ENCODE results near the gene ITPK1. TPM values are rescaled to one million over a fixed set of nuclear protein-coding genes. Genes with fewer than 3 reads are reported as not detected.

The ITPK1 gene
- total and polyA plus RNA-seq, 7 experiments from 2014 or later = 10.2 to 71.8 (median 21.3) TPM

DNA sequence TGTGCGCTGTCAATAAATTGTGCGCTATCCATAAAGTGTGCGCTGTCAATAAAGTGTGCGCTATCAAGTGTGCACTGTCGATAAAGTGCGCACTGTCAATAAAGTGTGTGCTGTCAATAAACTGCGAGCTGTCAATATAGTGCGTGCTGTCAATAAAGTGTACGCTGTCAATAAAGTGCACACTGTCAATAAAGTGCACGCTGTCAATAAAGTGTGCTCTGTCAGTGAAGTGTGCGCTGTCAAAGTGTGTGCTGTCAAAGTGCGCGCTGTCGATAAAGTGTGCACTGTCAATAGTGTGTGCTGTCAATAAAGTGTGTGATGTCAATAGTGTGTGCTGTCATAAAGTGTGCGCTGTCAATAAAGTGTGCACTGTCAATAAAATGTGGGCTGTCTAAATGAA is 195.7 kb downstream of the ITPK1 start:
- Mint-ChIP-seq H3K4me1 (peaks cover 0 to 12% (median 4%) of the 10 kb centered on the region in 7 donors), H3K27ac (no peak overlapping the region), H3K9me3 (peaks cover 0 to 11% (median 2%) of the 10 kb centered on the region in 11 donors), H3K27me3 (peaks cover 25 to 44% (median 38%) of the 10 kb centered on the region in 5 donors), H3K4me3 (no peak overlapping the region), H3K36me3 (peaks cover 0 to 5% (median 0%) of the 10 kb centered on the region in 5 donors)
- POLR2A ChIA-PET = interaction anchor here (0.6 kb wide), 1 partner anchor 9 kb away, joined by 3 read pairs; no protein-coding TSS in a partner anchor
- intact Hi-C loops (cut with micrococcal nuclease) = no loop called here
- no peaks in the 10 kb centered on the region for H3K4me1 ChIP-seq (ENCODE audit: control insufficient read depth in 2 of 2, insufficient read depth in 2 of 2, low read length in 2 of 2)
- H3K27ac ChIP-seq (ENCODE audit: low read depth, low read length) = no peak overlapping the region
- no peaks in the 10 kb centered on the region for H3K9me3 ChIP-seq (ENCODE audit: control insufficient read depth in 2 of 3, low read length in 3 of 3)
- no peak overlapping the region for H3K4me3 ChIP-seq (ENCODE audit: low read length)
- ATAC-seq (no peak), DNase-seq (no peak)
- H3K36me3 ChIP-seq (ENCODE audit: control insufficient read depth in 2 of 3, insufficient read depth in 3 of 3, low read length in 3 of 3) = no peaks in the 10 kb centered on the region
- H3K27me3 ChIP-seq (ENCODE audit: control insufficient read depth in 2 of 2, insufficient read depth in 2 of 2, low read length in 2 of 2) = no peaks in the 10 kb centered on the region
- CTCF ChIA-PET = no interaction called here

DNA sequence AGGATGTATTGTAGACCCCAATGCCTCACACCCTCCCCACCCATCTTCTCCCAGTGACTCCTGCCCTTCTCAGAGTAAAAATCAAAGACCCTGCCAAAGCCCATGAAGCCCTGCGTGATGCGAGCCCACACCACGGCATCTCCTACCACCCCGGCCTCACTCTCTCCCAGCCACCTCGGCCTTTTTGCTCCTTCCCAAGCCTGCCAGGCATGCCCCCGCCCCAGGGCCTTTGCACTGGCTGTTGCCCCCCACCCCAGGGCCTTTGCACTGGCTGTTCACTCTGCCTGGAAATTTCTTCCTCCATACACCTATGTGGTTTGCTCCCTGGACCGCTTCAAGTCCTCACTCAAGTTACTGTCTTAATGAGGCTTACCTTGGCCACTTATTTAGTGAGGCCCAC is 197.8 kb downstream of the ITPK1 start:
- POLR2A ChIA-PET = no interaction called here
- DNase-seq (no peak), ATAC-seq (no peak)
- Histone ChIP-seq H3K27me3 (ENCODE audit: control insufficient read depth in 2 of 2, insufficient read depth in 2 of 2, low read length in 2 of 2) (no peaks in the 10 kb centered on the region), H3K4me1 (ENCODE audit: control insufficient read depth in 2 of 2, insufficient read depth in 2 of 2, low read length in 2 of 2) (no peaks in the 10 kb centered on the region), H3K9me3 (ENCODE audit: control insufficient read depth in 2 of 3, low read length in 3 of 3) (peaks cover 0 to 1% (median 0%) of the 10 kb centered on the region in 3 experiments), H3K27ac (ENCODE audit: low read depth, low read length) (no peak overlapping the region), H3K4me3 (ENCODE audit: low read length) (no peak overlapping the region), H3K36me3 (ENCODE audit: control insufficient read depth in 2 of 3, insufficient read depth in 3 of 3, low read length in 3 of 3) (no peaks in the 10 kb centered on the region)
- Mint-ChIP-seq H3K27ac (no peak overlapping the region), H3K4me3 (no peak overlapping the region), H3K36me3 (peaks cover 0 to 5% (median 0%) of the 10 kb centered on the region in 5 donors), H3K4me1 (peaks cover 0 to 7% (median 4%) of the 10 kb centered on the region in 7 donors), H3K9me3 (peaks cover 0 to 12% (median 1%) of the 10 kb centered on the region in 11 donors), H3K27me3 (peaks cover 13 to 40% (median 32%) of the 10 kb centered on the region in 5 donors)
- intact Hi-C loops (cut with micrococcal nuclease) = no loop called here
- CTCF ChIA-PET = no interaction called here

DNA sequence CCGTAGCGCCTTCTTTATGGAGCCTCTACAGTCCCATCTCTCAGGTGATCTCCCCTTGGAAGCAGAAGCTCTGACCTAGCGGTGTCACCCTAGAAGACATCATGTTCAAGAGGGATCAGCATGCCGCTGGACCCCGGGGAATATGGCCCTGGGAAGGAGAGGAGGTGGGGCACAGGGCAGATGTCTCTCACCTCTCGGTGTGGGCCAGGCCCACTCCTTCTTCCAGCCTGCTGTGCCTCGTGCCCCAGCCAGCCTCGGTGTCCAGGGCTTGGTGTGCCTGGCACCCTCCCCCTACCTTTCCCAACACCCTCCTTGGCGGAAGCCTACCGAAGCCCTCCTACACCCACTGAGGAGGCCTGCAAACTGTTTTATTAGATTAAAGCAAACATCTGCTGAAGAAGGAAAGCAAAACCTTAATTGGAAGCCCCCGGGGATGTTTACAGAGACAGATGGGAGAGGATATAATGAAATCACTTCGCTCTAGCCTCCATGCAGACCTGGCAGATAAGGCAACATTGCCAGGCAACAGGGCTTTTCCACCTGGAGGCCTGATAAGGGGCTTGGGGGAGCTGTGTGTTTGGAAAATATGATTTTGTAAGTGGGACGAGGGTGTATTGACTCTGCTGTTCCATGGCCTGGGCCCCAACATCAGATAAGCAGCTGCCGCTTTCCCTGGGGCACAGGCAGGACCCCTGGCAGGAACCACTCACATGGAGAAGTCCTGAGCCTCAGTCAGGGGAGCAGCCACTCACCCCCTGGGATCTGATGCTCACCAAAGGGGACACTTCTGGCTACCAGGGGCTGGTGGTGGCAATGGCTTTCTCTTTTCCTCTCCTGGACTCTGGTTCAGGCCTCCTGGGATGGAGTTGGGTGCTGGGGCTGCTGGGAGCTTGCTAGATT is 198.4 kb downstream of the ITPK1 start:
- peaks cover 0 to 4% (median 0%) of the 10 kb centered on the region in 3 experiments for H3K9me3 ChIP-seq (ENCODE audit: control insufficient read depth in 2 of 3, low read length in 3 of 3)
- DNase-seq (no peak), ATAC-seq (no peak)
- Mint-ChIP-seq H3K27ac (no peak overlapping the region), H3K27me3 (peaks cover 9 to 35% (median 26%) of the 10 kb centered on the region in 5 donors), H3K9me3 (peaks cover 0 to 12% (median 2%) of the 10 kb centered on the region in 11 donors), H3K4me1 (peaks cover 0 to 3% (median 0%) of the 10 kb centered on the region in 7 donors), H3K4me3 (no peak overlapping the region), H3K36me3 (peaks cover 0 to 1% (median 0%) of the 10 kb centered on the region in 5 donors)
- no peaks in the 10 kb centered on the region for H3K4me1 ChIP-seq (ENCODE audit: control insufficient read depth in 2 of 2, insufficient read depth in 2 of 2, low read length in 2 of 2)
- ChIA-PET CTCF (no interaction called here), POLR2A (no interaction called here)
- no peaks in the 10 kb centered on the region for H3K27me3 ChIP-seq (ENCODE audit: control insufficient read depth in 2 of 2, insufficient read depth in 2 of 2, low read length in 2 of 2)
- intact Hi-C loops (cut with micrococcal nuclease) = no loop called here
- H3K27ac ChIP-seq (ENCODE audit: low read depth, low read length) = no peak overlapping the region
- H3K4me3 ChIP-seq (ENCODE audit: low read length) = no peak overlapping the region
- H3K36me3 ChIP-seq (ENCODE audit: control insufficient read depth in 2 of 3, insufficient read depth in 3 of 3, low read length in 3 of 3) = no peaks in the 10 kb centered on the region

GRCh38 chr14:92916201-92916600 is 199.5 kb downstream of the ITPK1 start:
- peaks cover 0 to 4% (median 0%) of the 10 kb centered on the region in 3 experiments for H3K9me3 ChIP-seq (ENCODE audit: control insufficient read depth in 2 of 3, low read length in 3 of 3)
- ATAC-seq (no peak), DNase-seq (no peak)
- H3K27ac ChIP-seq (ENCODE audit: low read depth, low read length) = no peak overlapping the region
- ChIA-PET CTCF (no interaction called here), POLR2A (no interaction called here)
- Mint-ChIP-seq H3K27ac (no peak overlapping the region), H3K27me3 (peaks cover 2 to 26% (median 15%) of the 10 kb centered on the region in 5 donors), H3K9me3 (peaks cover 0 to 12% (median 2%) of the 10 kb centered on the region in 11 donors), H3K4me3 (no peak overlapping the region), H3K4me1 (no peaks in the 10 kb centered on the region), H3K36me3 (no peaks in the 10 kb centered on the region)
- no peaks in the 10 kb centered on the region for H3K27me3 ChIP-seq (ENCODE audit: control insufficient read depth in 2 of 2, insufficient read depth in 2 of 2, low read length in 2 of 2)
- H3K36me3 ChIP-seq (ENCODE audit: control insufficient read depth in 2 of 3, insufficient read depth in 3 of 3, low read length in 3 of 3) = no peaks in the 10 kb centered on the region
- no peaks in the 10 kb centered on the region for H3K4me1 ChIP-seq (ENCODE audit: control insufficient read depth in 2 of 2, insufficient read depth in 2 of 2, low read length in 2 of 2)
- H3K4me3 ChIP-seq (ENCODE audit: low read length) = no peak overlapping the region
- intact Hi-C loops (cut with micrococcal nuclease) = no loop called here

DNA sequence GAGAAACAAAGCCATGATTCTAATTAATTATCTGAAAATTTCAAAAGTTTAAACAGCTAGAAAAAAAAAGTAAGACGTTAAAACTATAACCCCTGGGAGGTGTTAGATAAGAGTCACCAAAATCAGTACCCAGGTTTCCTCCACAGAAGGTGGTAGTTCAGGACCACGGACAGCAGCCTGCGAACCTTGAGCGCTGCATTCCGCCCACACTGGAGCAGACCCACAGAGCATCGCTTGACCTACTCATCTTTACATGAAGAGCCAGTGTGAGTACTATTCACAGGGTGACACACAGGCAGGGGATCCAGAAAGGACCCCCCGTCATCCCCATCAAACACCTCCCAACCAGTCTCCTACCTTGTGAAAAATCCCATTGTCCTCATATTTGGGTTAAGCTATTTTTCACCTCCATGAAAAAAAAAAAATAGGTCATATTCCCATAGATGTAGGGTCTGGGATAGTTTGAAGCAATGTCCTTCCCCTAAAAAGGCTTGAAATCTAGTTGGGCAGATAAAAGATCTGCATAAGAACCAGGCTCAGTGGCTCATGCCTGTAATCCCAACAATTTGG is 201.6 kb downstream of the ITPK1 start:
- peaks cover 0 to 4% (median 0%) of the 10 kb centered on the region in 5 donors for H3K36me3 Mint-ChIP-seq
- POLR2A ChIA-PET = no interaction called here

GRCh38 chr14:92907316-92907911 is 208.3 kb downstream of the ITPK1 start:
- ATAC-seq (no peak), DNase-seq (no peak)
- ChIA-PET POLR2A (interaction anchor here (1.0 kb wide), 1 partner anchor 156 kb away, joined by 3 read pairs; no protein-coding TSS in a partner anchor), CTCF (no interaction called here)
- Mint-ChIP-seq H3K9me3 (peaks cover 0 to 8% (median 0%) of the 10 kb centered on the region in 11 donors), H3K27me3 (peaks cover 0 to 14% (median 0%) of the 10 kb centered on the region in 5 donors), H3K27ac (no peak overlapping the region), H3K4me3 (no peak overlapping the region), H3K36me3 (peaks cover 0 to 4% (median 0%) of the 10 kb centered on the region in 5 donors), H3K4me1 (peaks cover 12 to 23% (median 15%) of the 10 kb centered on the region in 7 donors)
- H3K36me3 ChIP-seq (ENCODE audit: control insufficient read depth in 2 of 3, insufficient read depth in 3 of 3, low read length in 3 of 3) = no peaks in the 10 kb centered on the region
- peaks cover 0 to 16% of the 10 kb centered on the region in 2 donors for H3K4me1 ChIP-seq (ENCODE audit: control insufficient read depth in 2 of 2, insufficient read depth in 2 of 2, low read length in 2 of 2)
- intact Hi-C loops (cut with micrococcal nuclease) = no loop called here
- no peak overlapping the region for H3K4me3 ChIP-seq (ENCODE audit: low read length)
- no peaks in the 10 kb centered on the region for H3K9me3 ChIP-seq (ENCODE audit: control insufficient read depth in 2 of 3, low read length in 3 of 3)
- H3K27ac ChIP-seq (ENCODE audit: low read depth, low read length) = no peak overlapping the region
- H3K27me3 ChIP-seq (ENCODE audit: control insufficient read depth in 2 of 2, insufficient read depth in 2 of 2, low read length in 2 of 2) = no peaks in the 10 kb centered on the region

More for the DNA sequence above, 201.6 kb downstream of the ITPK1 start:
- intact Hi-C loops (cut with micrococcal nuclease) = no loop called here
- DNase-seq (peak in 4 of 9 donors; percentile 18 to 58 (median 24)), ATAC-seq (no peak)
- Histone ChIP-seq H3K36me3 (ENCODE audit: control insufficient read depth in 2 of 3, insufficient read depth in 3 of 3, low read length in 3 of 3) (no peaks in the 10 kb centered on the region), H3K4me1 (ENCODE audit: control insufficient read depth in 2 of 2, insufficient read depth in 2 of 2, low read length in 2 of 2) (no peaks in the 10 kb centered on the region), H3K9me3 (ENCODE audit: control insufficient read depth in 2 of 3, low read length in 3 of 3) (peaks cover 0 to 4% (median 0%) of the 10 kb centered on the region in 3 experiments), H3K27me3 (ENCODE audit: control insufficient read depth in 2 of 2, insufficient read depth in 2 of 2, low read length in 2 of 2) (no peaks in the 10 kb centered on the region), H3K27ac (ENCODE audit: low read depth, low read length) (no peak overlapping the region), H3K4me3 (ENCODE audit: low read length) (no peak overlapping the region)
- H3K9me3 Mint-ChIP-seq = peaks cover 0 to 19% (median under 1%) of the 10 kb centered on the region in 11 donors
- H3K4me1 Mint-ChIP-seq = no peaks in the 10 kb centered on the region
- H3K27ac Mint-ChIP-seq = no peak overlapping the region
- no peak overlapping the region for H3K4me3 Mint-ChIP-seq
- CTCF ChIA-PET = interaction anchor here (0.6 kb wide), 1 partner anchor 26 kb away, joined by 3 read pairs; no protein-coding TSS in a partner anchor
- peaks cover 0 to 16% (median 10%) of the 10 kb centered on the region in 5 donors for H3K27me3 Mint-ChIP-seq
